ENCODE measurements around the gene GATA5. TPM values are rescaled to one million over a fixed set of nuclear protein-coding genes. Genes with fewer than 3 reads are reported as not detected.

Gene GATA5, protein sequence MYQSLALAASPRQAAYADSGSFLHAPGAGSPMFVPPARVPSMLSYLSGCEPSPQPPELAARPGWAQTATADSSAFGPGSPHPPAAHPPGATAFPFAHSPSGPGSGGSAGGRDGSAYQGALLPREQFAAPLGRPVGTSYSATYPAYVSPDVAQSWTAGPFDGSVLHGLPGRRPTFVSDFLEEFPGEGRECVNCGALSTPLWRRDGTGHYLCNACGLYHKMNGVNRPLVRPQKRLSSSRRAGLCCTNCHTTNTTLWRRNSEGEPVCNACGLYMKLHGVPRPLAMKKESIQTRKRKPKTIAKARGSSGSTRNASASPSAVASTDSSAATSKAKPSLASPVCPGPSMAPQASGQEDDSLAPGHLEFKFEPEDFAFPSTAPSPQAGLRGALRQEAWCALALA
- 0.55 and 1.5 TPM in 2 replicates for total RNA-seq (2014; rRNA removed; shearing (Covaris generic))

DNA sequence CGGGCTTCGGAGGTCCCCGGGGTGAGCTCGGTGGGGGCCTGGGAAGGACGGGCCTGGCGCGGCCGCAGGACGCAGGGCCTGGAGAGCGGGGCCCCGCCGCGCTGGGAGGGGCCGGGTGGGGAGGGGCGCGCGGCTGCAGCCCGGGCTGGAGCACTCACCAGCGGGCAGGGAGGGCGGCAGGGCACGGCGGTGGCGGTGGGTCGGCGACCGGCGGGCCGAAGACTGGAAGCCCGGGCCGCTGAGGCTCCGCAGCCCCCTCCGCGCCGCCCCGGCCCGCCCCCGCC, at the start of gene GATA5:
GATA5 (minus strand) TSS at position 224 of the 284 bp plus-strand sequence. CDS start 474 bp downstream, outside the sequence.
- H3K27me3 ChIP-seq (ENCODE audit: control insufficient read depth, insufficient read depth, low read length), result peaks cover 61% of the 10 kb centered on the region
- H3K4me3 ChIP-seq (ENCODE audit: insufficient read depth, low read depth, low read length), result peak within 1 kb of the TSS; percentile 46
- no peak for DNase-seq

GRCh38 chr20:62525014-62525413, 49.2 kb upstream of the GATA5 start:
- H3K36me3 ChIP-seq (replicated peaks; ENCODE audit: control insufficient read depth, insufficient read depth, low read length), result no peaks in the 10 kb centered on the region
- H3K27me3 ChIP-seq (ENCODE audit: control insufficient read depth, insufficient read depth, low read length), result no peaks in the 10 kb centered on the region
- peak; percentile 80 for DNase-seq
- no peak overlapping the region for H3K4me3 ChIP-seq (ENCODE audit: insufficient read depth, low read depth, low read length)

More for the DNA sequence above, at the start of gene GATA5:
- H3K36me3 ChIP-seq (replicated peaks; ENCODE audit: control insufficient read depth, insufficient read depth, low read length), result no peaks in the 10 kb centered on the region

GRCh38 chr20:62524505-62524911, 48.7 kb upstream of the GATA5 start:
- no peak overlapping the region for H3K4me3 ChIP-seq (ENCODE audit: insufficient read depth, low read depth, low read length)
- no peaks in the 10 kb centered on the region for H3K27me3 ChIP-seq (ENCODE audit: control insufficient read depth, insufficient read depth, low read length)
- H3K36me3 ChIP-seq (replicated peaks; ENCODE audit: control insufficient read depth, insufficient read depth, low read length), result no peaks in the 10 kb centered on the region
- peak; percentile 91 for DNase-seq

DNA sequence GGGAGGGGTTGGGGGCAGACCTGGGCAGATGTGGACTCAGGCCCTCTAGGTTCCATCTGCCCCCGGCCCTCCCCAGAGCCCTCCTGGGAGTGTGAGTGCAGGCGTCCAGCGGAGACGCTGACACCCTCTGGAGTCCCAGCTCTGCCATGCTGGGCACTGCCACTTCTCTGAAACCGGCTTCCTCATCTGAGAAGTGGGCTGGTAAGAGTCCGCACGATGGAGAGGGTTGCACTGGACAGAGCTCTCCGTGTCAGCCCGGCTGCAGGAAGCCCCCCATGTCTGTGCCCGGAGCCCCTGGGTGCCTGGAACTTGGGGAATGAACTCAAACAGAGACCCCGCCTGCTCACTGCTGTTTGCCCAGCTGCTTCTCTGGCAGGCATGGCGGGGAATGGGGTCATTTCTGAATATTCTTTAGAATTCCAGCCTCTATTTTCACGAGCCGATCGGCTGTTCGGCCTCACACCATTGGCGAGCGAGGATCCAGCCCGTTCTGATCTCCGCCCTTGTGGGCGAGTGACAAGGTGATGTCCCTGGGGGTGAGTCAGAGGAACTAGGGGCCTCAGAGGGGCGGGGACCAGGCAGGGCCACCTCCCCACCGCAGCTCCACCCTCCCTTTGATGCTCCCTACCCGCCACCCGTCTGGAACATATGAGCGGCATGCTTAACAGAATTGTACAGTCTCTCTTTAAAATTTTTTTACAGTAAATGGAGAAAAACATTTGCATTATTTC, 47.8 kb upstream of the GATA5 start:
- no peak overlapping the region for H3K4me3 ChIP-seq (ENCODE audit: insufficient read depth, low read depth, low read length)
- peak; percentile 96 for DNase-seq
- no peaks in the 10 kb centered on the region for H3K27me3 ChIP-seq (ENCODE audit: control insufficient read depth, insufficient read depth, low read length)
- no peaks in the 10 kb centered on the region for H3K36me3 ChIP-seq (replicated peaks; ENCODE audit: control insufficient read depth, insufficient read depth, low read length)

GRCh38 chr20:62522748-62523396, 47.1 kb upstream of the GATA5 start:
- Histone ChIP-seq H3K36me3 (replicated peaks; ENCODE audit: control insufficient read depth, insufficient read depth, low read length) (no peaks in the 10 kb centered on the region), H3K27me3 (ENCODE audit: control insufficient read depth, insufficient read depth, low read length) (no peaks in the 10 kb centered on the region), H3K4me3 (ENCODE audit: insufficient read depth, low read depth, low read length) (no peak overlapping the region)
- no peak for DNase-seq

- H3K27me3 ChIP-seq (ENCODE audit: control insufficient read depth, insufficient read depth, low read length), result no peaks in the 10 kb centered on the region
- no peaks in the 10 kb centered on the region for H3K36me3 ChIP-seq (replicated peaks; ENCODE audit: control insufficient read depth, insufficient read depth, low read length)
- no peak for DNase-seq
- H3K4me3 ChIP-seq (ENCODE audit: insufficient read depth, low read depth, low read length), result no peak overlapping the region
These were observed 44.0 kb upstream of the GATA5 start for GRCh38 chr20:62519826-62520225.

- H3K36me3 ChIP-seq (replicated peaks; ENCODE audit: control insufficient read depth, insufficient read depth, low read length), result no peaks in the 10 kb centered on the region
- no peak overlapping the region for H3K4me3 ChIP-seq (ENCODE audit: insufficient read depth, low read depth, low read length)
- no peak for DNase-seq
- no peaks in the 10 kb centered on the region for H3K27me3 ChIP-seq (ENCODE audit: control insufficient read depth, insufficient read depth, low read length)
These were observed 43.1 kb upstream of the GATA5 start for GRCh38 chr20:62518911-62519310.

- no peak for DNase-seq
- H3K27me3 ChIP-seq (ENCODE audit: control insufficient read depth, insufficient read depth, low read length), result no peaks in the 10 kb centered on the region
These were observed 42.3 kb upstream of the GATA5 start for GRCh38 chr20:62517901-62518610.

GRCh38 chr20:62517168-62517567, 41.4 kb upstream of the GATA5 start:
- no peak for DNase-seq
- H3K27me3 ChIP-seq (ENCODE audit: control insufficient read depth, insufficient read depth, low read length), result no peaks in the 10 kb centered on the region
- no peak overlapping the region for H3K4me3 ChIP-seq (ENCODE audit: insufficient read depth, low read depth, low read length)
- no peaks in the 10 kb centered on the region for H3K36me3 ChIP-seq (replicated peaks; ENCODE audit: control insufficient read depth, insufficient read depth, low read length)

More at GRCh38 chr20:62517901-62518610, 42.3 kb upstream of the GATA5 start:
- H3K36me3 ChIP-seq (replicated peaks; ENCODE audit: control insufficient read depth, insufficient read depth, low read length), result no peaks in the 10 kb centered on the region
- no peak overlapping the region for H3K4me3 ChIP-seq (ENCODE audit: insufficient read depth, low read depth, low read length)

- Histone ChIP-seq H3K4me3 (ENCODE audit: insufficient read depth, low read depth, low read length) (no peak overlapping the region), H3K36me3 (replicated peaks; ENCODE audit: control insufficient read depth, insufficient read depth, low read length) (no peaks in the 10 kb centered on the region), H3K27me3 (ENCODE audit: control insufficient read depth, insufficient read depth, low read length) (no peaks in the 10 kb centered on the region)
- DNase-seq, result peak; percentile 86
These were observed 40.5 kb upstream of the GATA5 start for GRCh38 chr20:62516338-62516737.

- DNase-seq, result no peak
- Histone ChIP-seq H3K36me3 (replicated peaks; ENCODE audit: control insufficient read depth, insufficient read depth, low read length) (no peaks in the 10 kb centered on the region), H3K27me3 (ENCODE audit: control insufficient read depth, insufficient read depth, low read length) (no peaks in the 10 kb centered on the region), H3K4me3 (ENCODE audit: insufficient read depth, low read depth, low read length) (no peak overlapping the region)
These were observed 40.0 kb upstream of the GATA5 start for GRCh38 chr20:62515826-62516225.

DNA sequence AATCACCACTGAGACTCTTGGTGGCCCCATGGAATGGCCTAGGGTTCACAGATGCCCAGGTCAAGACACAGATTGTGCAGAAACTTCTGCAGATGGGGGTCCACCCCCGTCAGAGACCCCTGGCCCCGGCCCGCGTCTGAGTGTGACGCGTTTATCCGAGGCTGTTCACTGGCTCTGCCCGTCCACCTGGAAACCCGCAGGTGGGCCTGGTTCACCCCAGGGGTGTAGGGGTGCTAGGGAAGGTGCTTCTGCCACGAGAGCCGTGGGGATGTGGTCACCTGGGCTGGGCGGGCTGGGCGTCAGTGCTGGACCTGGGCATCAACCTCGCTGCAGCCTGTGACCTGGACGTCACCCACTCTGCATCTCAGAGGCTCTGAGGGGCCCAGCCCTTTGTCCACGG, 39.5 kb upstream of the GATA5 start:
- no peaks in the 10 kb centered on the region for H3K36me3 ChIP-seq (replicated peaks; ENCODE audit: control insufficient read depth, insufficient read depth, low read length)
- H3K4me3 ChIP-seq (ENCODE audit: insufficient read depth, low read depth, low read length), result no peak overlapping the region
- no peaks in the 10 kb centered on the region for H3K27me3 ChIP-seq (ENCODE audit: control insufficient read depth, insufficient read depth, low read length)
- DNase-seq, result no peak

DNA sequence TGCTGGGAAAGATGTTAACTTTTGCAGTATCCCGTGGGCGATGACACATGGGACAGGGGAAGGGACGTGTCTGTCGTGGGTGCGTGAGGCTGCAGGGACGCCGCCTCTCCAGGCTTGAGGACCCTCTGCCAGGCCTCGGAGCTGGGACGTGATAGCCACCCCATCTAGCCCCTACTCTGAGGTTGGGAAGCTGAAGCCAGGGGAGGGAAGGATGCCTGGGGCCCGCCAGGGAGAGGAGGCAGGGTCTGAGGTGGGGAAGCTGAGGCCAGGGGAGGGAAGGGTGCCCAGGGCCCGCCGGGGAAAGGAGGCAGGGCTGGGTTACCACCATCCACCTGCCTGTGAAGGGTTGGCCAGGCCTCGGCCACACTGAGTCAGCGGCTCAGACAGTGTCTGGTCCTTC, 38.2 kb upstream of the GATA5 start:
- H3K36me3 ChIP-seq (replicated peaks; ENCODE audit: control insufficient read depth, insufficient read depth, low read length), result no peaks in the 10 kb centered on the region
- DNase-seq, result no peak
- no peak overlapping the region for H3K4me3 ChIP-seq (ENCODE audit: insufficient read depth, low read depth, low read length)
- no peaks in the 10 kb centered on the region for H3K27me3 ChIP-seq (ENCODE audit: control insufficient read depth, insufficient read depth, low read length)

- no peak for DNase-seq
- no peaks in the 10 kb centered on the region for H3K27me3 ChIP-seq (ENCODE audit: control insufficient read depth, insufficient read depth, low read length)
- H3K4me3 ChIP-seq (ENCODE audit: insufficient read depth, low read depth, low read length), result no peak overlapping the region
- no peaks in the 10 kb centered on the region for H3K36me3 ChIP-seq (replicated peaks; ENCODE audit: control insufficient read depth, insufficient read depth, low read length)
These were observed 36.3 kb upstream of the GATA5 start for GRCh38 chr20:62511915-62512610.

Data from H7 (cell line).